ENCODE measurements around the gene PMM1. TPM values are rescaled to one million over a fixed set of nuclear protein-coding genes. Genes with fewer than 3 reads are reported as not detected.

Gene PMM1
- total RNA-seq, 1 donor from 2014 or later, result 18.7 TPM

GRCh38 chr22:41538583-41538982 is 51.1 kb downstream of the PMM1 start:
- no peak for DNase-seq (ENCODE audit: low spot score)

- no peak for DNase-seq (ENCODE audit: low spot score)
These were observed 52.4 kb downstream of the PMM1 start for GRCh38 chr22:41537203-41537602.

GRCh38 chr22:41535244-41535643 is 54.4 kb downstream of the PMM1 start:
- DNase-seq (ENCODE audit: low spot score), result no peak

GRCh38 chr22:41534219-41534618 is 55.4 kb downstream of the PMM1 start:
- DNase-seq (ENCODE audit: low spot score), result no peak

DNA sequence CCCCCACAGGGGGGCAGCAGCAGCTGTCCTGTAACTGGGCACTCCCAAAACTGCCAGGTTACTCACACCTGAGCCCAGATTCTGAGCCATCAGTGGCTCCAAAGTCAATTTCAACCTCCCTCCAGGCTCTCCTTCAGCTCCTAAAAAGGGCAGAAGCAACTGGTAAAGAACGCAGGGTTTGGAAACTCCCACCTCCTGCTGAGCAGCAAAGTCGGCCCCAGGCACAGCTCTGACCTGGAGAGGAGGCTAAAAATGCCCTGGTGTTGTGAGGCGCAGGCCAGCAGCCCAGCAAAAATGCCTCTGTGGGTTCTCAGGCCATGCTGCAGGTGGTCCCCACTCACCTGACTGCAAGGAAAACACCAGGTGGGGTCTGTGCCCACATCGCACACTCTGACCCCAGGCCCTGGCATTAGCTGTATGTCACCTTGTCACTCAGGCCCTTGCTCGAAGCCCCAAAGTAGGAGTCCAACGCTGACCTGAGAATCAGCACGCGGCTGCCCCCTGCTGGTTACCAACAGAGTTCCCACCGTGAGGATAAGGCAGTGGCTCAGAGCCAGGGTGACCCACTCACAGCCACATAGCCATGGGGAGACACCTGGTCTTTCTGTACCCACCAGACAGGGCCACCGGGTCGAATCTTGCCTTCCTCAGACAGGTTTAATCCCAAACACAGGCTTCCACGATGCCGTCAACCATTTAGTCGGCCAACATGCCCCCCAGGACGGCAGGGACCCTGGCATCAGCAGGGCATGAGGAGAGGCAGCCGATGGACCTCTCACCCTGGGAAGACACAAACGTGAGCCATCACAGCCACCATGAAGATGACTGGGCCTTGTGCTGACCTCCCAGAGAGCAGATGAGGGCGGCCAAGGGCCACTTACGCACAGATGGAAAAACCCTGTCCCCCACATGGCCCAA is 56.5 kb downstream of the PMM1 start:
- peak; percentile 66 for DNase-seq (ENCODE audit: low spot score)

- DNase-seq (ENCODE audit: low spot score), result no peak
These were observed 57.7 kb downstream of the PMM1 start for GRCh38 chr22:41531715-41532477.

- no peak for DNase-seq (ENCODE audit: low spot score)
These were observed 58.5 kb downstream of the PMM1 start for GRCh38 chr22:41530890-41531714.

DNA sequence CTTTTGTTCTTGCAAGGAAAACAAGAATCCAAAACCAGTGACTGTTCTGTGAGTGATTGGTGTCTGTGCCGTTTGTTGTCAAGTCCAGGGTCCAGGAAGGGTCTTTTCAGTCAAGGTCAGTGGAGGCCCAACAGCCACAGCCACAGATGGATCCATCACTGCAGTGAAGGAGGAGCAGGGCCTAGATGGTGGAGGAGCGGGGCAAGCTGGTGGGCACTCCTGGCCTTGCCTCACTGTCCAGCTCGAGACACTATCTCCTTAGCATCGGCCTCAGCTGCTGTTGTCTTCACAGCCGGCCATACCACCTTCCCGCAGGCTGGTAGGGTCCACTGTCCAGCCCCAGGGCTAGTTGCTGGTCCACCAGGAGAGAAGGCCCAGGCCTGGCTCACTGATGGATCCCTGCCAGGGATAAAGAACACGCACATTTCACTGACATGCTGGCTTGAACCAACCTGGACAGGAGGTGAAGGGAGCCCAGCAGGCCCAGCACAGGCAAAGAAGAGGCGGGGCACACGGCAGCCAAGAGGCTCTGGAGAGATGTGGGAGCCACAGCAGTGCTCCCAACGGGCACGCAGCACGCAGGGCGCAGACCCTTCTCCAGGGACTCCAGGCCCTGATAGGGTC is 60.6 kb downstream of the PMM1 start:
- no peak for DNase-seq (ENCODE audit: low spot score)

GRCh38 chr22:41528132-41528766 is 61.4 kb downstream of the PMM1 start:
- no peak for DNase-seq (ENCODE audit: low spot score)

Other genes starting within 250 kb of the PMM1 start
- 27.5 TPM for gene TEF, start 207.9 kb downstream of the PMM1 start, total RNA-seq
- gene TOB2, start 143.0 kb downstream of the PMM1 start, total RNA-seq, result 49.9 TPM
- 32.3 TPM for gene PHF5A, start 121.1 kb downstream of the PMM1 start, total RNA-seq
- gene ACO2, start 120.7 kb downstream of the PMM1 start, total RNA-seq, result 121 TPM
- gene POLR3H, start 45.4 kb downstream of the PMM1 start, total RNA-seq, result 54.2 TPM
- 1.8 TPM for gene CSDC2, start 28.8 kb downstream of the PMM1 start, total RNA-seq
- 38.7 TPM for gene DESI1, start 31.2 kb upstream of the PMM1 start, total RNA-seq
- 209 TPM for gene XRCC6, start 31.5 kb upstream of the PMM1 start, total RNA-seq
- 180 TPM for gene SNU13, start 99.0 kb upstream of the PMM1 start, total RNA-seq
- 6.8 TPM for gene MEI1, start 109.7 kb upstream of the PMM1 start, total RNA-seq
- gene CCDC134, start 210.8 kb upstream of the PMM1 start, total RNA-seq, result 10.4 TPM
- gene SREBF2, start 243.3 kb upstream of the PMM1 start, total RNA-seq, result 165 TPM